Measurements from ENCODE around the gene PALD1.
A peak's percentile ranks its signal among the peaks of the same experiment; 100 is the strongest.

The PALD1 gene

GRCh38 chr10:70510904-70511303, 32.3 kb downstream of the PALD1 start:
- no peak for TF ChIP-seq NFIC (IDR thresholded peaks at IDR 0.05)
- no peak for TF ChIP-seq MAX (IDR thresholded peaks at IDR 0.05)
- no peak for TF ChIP-seq EP300 (IDR thresholded peaks at IDR 0.05; ENCODE audit: borderline replicate concordance)
- no peak for TF ChIP-seq RAD21 (IDR thresholded peaks at IDR 0.05; ENCODE audit: low read depth)
- no peak for TF ChIP-seq CREB1 (IDR thresholded peaks at IDR 0.05; ENCODE audit: low read depth)
- no peak for TF ChIP-seq TEAD4 (IDR thresholded peaks at IDR 0.05)
- no peak for TF ChIP-seq ZBTB7A (IDR thresholded peaks at IDR 0.05; ENCODE audit: low read depth)
- TF ChIP-seq USF1 (IDR thresholded peaks at IDR 0.05), result no peak
- no peak for TF ChIP-seq TCF12 (IDR thresholded peaks at IDR 0.05; ENCODE audit: low read depth)
- no peak for TF ChIP-seq CEBPB (IDR thresholded peaks at IDR 0.05)
- TF ChIP-seq REST (IDR thresholded peaks at IDR 0.05; ENCODE audit: low read depth), result no peak
- no peak for TF ChIP-seq FOXM1 (IDR thresholded peaks at IDR 0.05; ENCODE audit: borderline replicate concordance, low read depth)
- no peak for TF ChIP-seq EGR1 (IDR thresholded peaks at IDR 0.05)
- TF ChIP-seq YY1 (IDR thresholded peaks at IDR 0.05; ENCODE audit: low read depth), result no peak
- TF ChIP-seq TAF1 (IDR thresholded peaks at IDR 0.05; ENCODE audit: low read depth), result no peak

- TF ChIP-seq USF1 (IDR thresholded peaks at IDR 0.05) (no peak), FOXM1 (IDR thresholded peaks at IDR 0.05; ENCODE audit: borderline replicate concordance, low read depth) (no peak)
These were observed 33.6 kb downstream of the PALD1 start for GRCh38 chr10:70512149-70512639.

- TF ChIP-seq RAD21 (IDR thresholded peaks at IDR 0.05; ENCODE audit: low read depth) (no peak), ZBTB7A (IDR thresholded peaks at IDR 0.05; ENCODE audit: low read depth) (0 out of 2 replicates have a peak, but pooled peaks have one; percentile 35), YY1 (IDR thresholded peaks at IDR 0.05; ENCODE audit: low read depth) (peak; percentile 38; the same call in 1 of the 2 replicates), EGR1 (IDR thresholded peaks at IDR 0.05) (no peak), TEAD4 (IDR thresholded peaks at IDR 0.05) (no peak), NFIC (IDR thresholded peaks at IDR 0.05) (peak; percentile 84), EP300 (IDR thresholded peaks at IDR 0.05; ENCODE audit: borderline replicate concordance) (peak; percentile 67; the same call in 1 of the 2 replicates), FOXM1 (IDR thresholded peaks at IDR 0.05; ENCODE audit: borderline replicate concordance, low read depth) (no peak), REST (IDR thresholded peaks at IDR 0.05; ENCODE audit: low read depth) (no peak), TCF12 (IDR thresholded peaks at IDR 0.05; ENCODE audit: low read depth) (peak; percentile 9; the same call in 1 of the 2 replicates), CREB1 (IDR thresholded peaks at IDR 0.05; ENCODE audit: low read depth) (no peak), USF1 (IDR thresholded peaks at IDR 0.05) (no peak), TAF1 (IDR thresholded peaks at IDR 0.05; ENCODE audit: low read depth) (no peak), MAX (IDR thresholded peaks at IDR 0.05) (peak; percentile 53), CEBPB (IDR thresholded peaks at IDR 0.05) (no peak)
These were observed 35.3 kb downstream of the PALD1 start for GRCh38 chr10:70513848-70514309.

- TF ChIP-seq CREB1 (IDR thresholded peaks at IDR 0.05; ENCODE audit: low read depth) (no peak), TCF12 (IDR thresholded peaks at IDR 0.05; ENCODE audit: low read depth) (no peak), ZBTB7A (IDR thresholded peaks at IDR 0.05; ENCODE audit: low read depth) (no peak)
These were observed 36.0 kb downstream of the PALD1 start for GRCh38 chr10:70514591-70514990.

- TF ChIP-seq EP300 (IDR thresholded peaks at IDR 0.05; ENCODE audit: borderline replicate concordance) (no peak), MAX (IDR thresholded peaks at IDR 0.05) (no peak), EGR1 (IDR thresholded peaks at IDR 0.05) (no peak), FOXM1 (IDR thresholded peaks at IDR 0.05; ENCODE audit: borderline replicate concordance, low read depth) (no peak), TEAD4 (IDR thresholded peaks at IDR 0.05) (no peak), CREB1 (IDR thresholded peaks at IDR 0.05; ENCODE audit: low read depth) (no peak), TAF1 (IDR thresholded peaks at IDR 0.05; ENCODE audit: low read depth) (no peak), USF1 (IDR thresholded peaks at IDR 0.05) (no peak), REST (IDR thresholded peaks at IDR 0.05; ENCODE audit: low read depth) (no peak), RAD21 (IDR thresholded peaks at IDR 0.05; ENCODE audit: low read depth) (no peak), YY1 (IDR thresholded peaks at IDR 0.05; ENCODE audit: low read depth) (no peak), CEBPB (IDR thresholded peaks at IDR 0.05) (no peak), TCF12 (IDR thresholded peaks at IDR 0.05; ENCODE audit: low read depth) (no peak), NFIC (IDR thresholded peaks at IDR 0.05) (no peak), ZBTB7A (IDR thresholded peaks at IDR 0.05; ENCODE audit: low read depth) (no peak)
These were observed 36.6 kb downstream of the PALD1 start for GRCh38 chr10:70515035-70515667.

Measured in Ishikawa (cell line).